HL-60 (cell line): ENCODE results near the gene P2RY11.

Experiments
- CTCF ChIP-seq: IDR thresholded peaks from one replicate; pipeline ENCODE4 v1.5.1; 2011; ENCODE audit warnings: low read length, control low read depth, inconsistent platforms; ENCODE audit not compliant: insufficient read depth
- GABPA ChIP-seq: IDR thresholded peaks from 2 replicates; pipeline ENCODE4 v1.6.1; 2012; ENCODE audit warnings: low read depth
- POLR2AphosphoS5 ChIP-seq: IDR thresholded peaks from 2 replicates; pipeline ENCODE4 v1.6.1; 2012; ENCODE audit warnings: low read depth
- SPI1 ChIP-seq: IDR thresholded peaks from 2 replicates; pipeline ENCODE4 v1.6.1; 2012; ENCODE audit warnings: low read depth, mild to moderate bottlenecking, borderline replicate concordance
- TF ChIP-seq, protein P1 (sequence below): IDR thresholded peaks from 2 replicates; pipeline ENCODE4 v1.6.1; 2012; ENCODE audit warnings: low read depth; ENCODE audit not compliant: insufficient replicate concordance

DNA sequence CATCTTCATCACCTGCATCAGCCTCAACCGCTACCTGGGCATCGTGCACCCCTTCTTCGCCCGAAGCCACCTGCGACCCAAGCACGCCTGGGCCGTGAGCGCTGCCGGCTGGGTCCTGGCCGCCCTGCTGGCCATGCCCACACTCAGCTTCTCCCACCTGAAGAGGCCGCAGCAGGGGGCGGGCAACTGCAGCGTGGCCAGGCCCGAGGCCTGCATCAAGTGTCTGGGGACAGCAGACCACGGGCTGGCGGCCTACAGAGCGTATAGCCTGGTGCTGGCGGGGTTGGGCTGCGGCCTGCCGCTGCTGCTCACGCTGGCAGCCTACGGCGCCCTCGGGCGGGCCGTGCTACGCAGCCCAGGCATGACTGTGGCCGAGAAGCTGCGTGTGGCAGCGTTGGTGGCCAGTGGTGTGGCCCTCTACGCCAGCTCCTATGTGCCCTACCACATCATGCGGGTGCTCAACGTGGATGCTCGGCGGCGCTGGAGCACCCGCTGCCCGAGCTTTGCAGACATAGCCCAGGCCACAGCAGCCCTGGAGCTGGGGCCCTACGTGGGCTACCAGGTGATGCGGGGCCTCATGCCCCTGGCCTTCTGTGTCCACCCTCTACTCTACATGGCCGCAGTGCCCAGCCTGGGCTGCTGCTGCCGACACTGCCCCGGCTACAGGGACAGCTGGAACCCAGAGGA, 2.6 kb downstream of the P2RY11 start:
- TF ChIP-seq CTCF (no peak), POLR2AphosphoS5 (no peak; the same call in 1 of the 2 replicates), GABPA (no peak), SPI1 (no peak)
- TF ChIP-seq, protein P1, sequence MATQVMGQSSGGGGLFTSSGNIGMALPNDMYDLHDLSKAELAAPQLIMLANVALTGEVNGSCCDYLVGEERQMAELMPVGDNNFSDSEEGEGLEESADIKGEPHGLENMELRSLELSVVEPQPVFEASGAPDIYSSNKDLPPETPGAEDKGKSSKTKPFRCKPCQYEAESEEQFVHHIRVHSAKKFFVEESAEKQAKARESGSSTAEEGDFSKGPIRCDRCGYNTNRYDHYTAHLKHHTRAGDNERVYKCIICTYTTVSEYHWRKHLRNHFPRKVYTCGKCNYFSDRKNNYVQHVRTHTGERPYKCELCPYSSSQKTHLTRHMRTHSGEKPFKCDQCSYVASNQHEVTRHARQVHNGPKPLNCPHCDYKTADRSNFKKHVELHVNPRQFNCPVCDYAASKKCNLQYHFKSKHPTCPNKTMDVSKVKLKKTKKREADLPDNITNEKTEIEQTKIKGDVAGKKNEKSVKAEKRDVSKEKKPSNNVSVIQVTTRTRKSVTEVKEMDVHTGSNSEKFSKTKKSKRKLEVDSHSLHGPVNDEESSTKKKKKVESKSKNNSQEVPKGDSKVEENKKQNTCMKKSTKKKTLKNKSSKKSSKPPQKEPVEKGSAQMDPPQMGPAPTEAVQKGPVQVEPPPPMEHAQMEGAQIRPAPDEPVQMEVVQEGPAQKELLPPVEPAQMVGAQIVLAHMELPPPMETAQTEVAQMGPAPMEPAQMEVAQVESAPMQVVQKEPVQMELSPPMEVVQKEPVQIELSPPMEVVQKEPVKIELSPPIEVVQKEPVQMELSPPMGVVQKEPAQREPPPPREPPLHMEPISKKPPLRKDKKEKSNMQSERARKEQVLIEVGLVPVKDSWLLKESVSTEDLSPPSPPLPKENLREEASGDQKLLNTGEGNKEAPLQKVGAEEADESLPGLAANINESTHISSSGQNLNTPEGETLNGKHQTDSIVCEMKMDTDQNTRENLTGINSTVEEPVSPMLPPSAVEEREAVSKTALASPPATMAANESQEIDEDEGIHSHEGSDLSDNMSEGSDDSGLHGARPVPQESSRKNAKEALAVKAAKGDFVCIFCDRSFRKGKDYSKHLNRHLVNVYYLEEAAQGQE: no peak
